HepG2 (cell line): ENCODE data around the gene ABHD1. TPM values are rescaled to one million over a fixed set of nuclear protein-coding genes. Genes with fewer than 3 reads are reported as not detected.

ENCODE experiments used
- AGO1 ChIP-seq: fragments of 200-400 bp; formaldehyde crosslinking; IDR thresholded peaks from 2 replicates; pipeline ENCODE4 v1.6.1; 2017; ENCODE audit warnings: mild to moderate bottlenecking, low read depth, low read length, moderate library complexity; ENCODE audit not compliant: poor library complexity, severe bottlenecking
- CERS6 ChIP-seq: sonication (generic); formaldehyde crosslinking; IDR thresholded peaks from 2 replicates; pipeline ENCODE4 v1.5.0; 2020; ENCODE audit warnings: missing genetic modification reagents
- DNMT3B ChIP-seq: conservative IDR thresholded peaks from 2 replicates; pipeline ENCODE4 v1.6.1; 2016; ENCODE audit warnings: missing biosample characterization, control low read depth
- EEA1 ChIP-seq: sonication (generic); formaldehyde crosslinking; IDR thresholded peaks from 2 replicates; pipeline ENCODE4 v1.5.1; 2020; ENCODE audit warnings: mild to moderate bottlenecking, missing genetic modification reagents, borderline replicate concordance
- RNF2 ChIP-seq: fragments of 450-650 bp; conservative IDR thresholded peaks from 2 replicates; pipeline ENCODE4 v1.6.1; 2016; ENCODE audit warnings: low read depth
- SNAPC4 ChIP-seq: sonication (generic); formaldehyde crosslinking; IDR thresholded peaks from 2 replicates; pipeline ENCODE4 v1.4.0; 2020; ENCODE audit warnings: mild to moderate bottlenecking, missing genetic modification reagents
- SYNCRIP ChIP-seq: fragments of 200-400 bp; formaldehyde crosslinking; IDR thresholded peaks from 2 replicates; pipeline ENCODE4 v1.6.1; 2018; ENCODE audit warnings: mild to moderate bottlenecking, low read depth, low read length; ENCODE audit not compliant: insufficient read depth
- TFDP2 ChIP-seq: sonication (generic); formaldehyde crosslinking; IDR thresholded peaks from 2 replicates; pipeline ENCODE4 v1.4.0; 2020; ENCODE audit warnings: missing genetic modification reagents
- ZBTB33 ChIP-seq: sonication (generic); formaldehyde crosslinking; IDR thresholded peaks from 2 replicates; pipeline ENCODE4 v1.4.0; 2020; ENCODE audit warnings: missing genetic modification reagents
- ZFP82 ChIP-seq: sonication (generic); formaldehyde crosslinking; IDR thresholded peaks from 2 replicates; pipeline ENCODE4 v1.5.1; 2020; ENCODE audit warnings: mild to moderate bottlenecking, missing genetic modification reagents, borderline replicate concordance
- ZNF30 ChIP-seq: sonication (generic); formaldehyde crosslinking; IDR thresholded peaks from 2 replicates; pipeline ENCODE4 v1.5.0; 2020; ENCODE audit warnings: mild to moderate bottlenecking, missing genetic modification reagents
- ZNF333 ChIP-seq: sonication (generic); formaldehyde crosslinking; IDR thresholded peaks from 2 replicates; pipeline ENCODE4 v1.4.0; 2020; ENCODE audit warnings: mild to moderate bottlenecking, missing genetic modification reagents, borderline replicate concordance
- ZNF337 ChIP-seq: sonication (generic); formaldehyde crosslinking; IDR thresholded peaks from 2 replicates; pipeline ENCODE4 v1.5.1; 2020; ENCODE audit warnings: missing genetic modification reagents, low read depth, mild to moderate bottlenecking, borderline replicate concordance
- ZNF362 ChIP-seq: sonication (generic); formaldehyde crosslinking; IDR thresholded peaks from 2 replicates; pipeline ENCODE4 v1.4.0; 2020; ENCODE audit warnings: missing genetic modification reagents, mild to moderate bottlenecking, borderline replicate concordance
- ZNF576 ChIP-seq: sonication (generic); formaldehyde crosslinking; IDR thresholded peaks from 2 replicates; pipeline ENCODE4 v1.4.0; 2020; ENCODE audit warnings: mild to moderate bottlenecking, missing genetic modification reagents
- ZNF703 ChIP-seq: sonication (generic); formaldehyde crosslinking; IDR thresholded peaks from 2 replicates; pipeline ENCODE4 v1.5.1; 2020; ENCODE audit warnings: missing genetic modification reagents, mild to moderate bottlenecking, moderate library complexity, borderline replicate concordance
- ZSCAN20 ChIP-seq: sonication (generic); formaldehyde crosslinking; IDR thresholded peaks from 2 replicates; pipeline ENCODE4 v1.4.0; 2020; ENCODE audit warnings: missing genetic modification reagents, mild to moderate bottlenecking, borderline replicate concordance
- polyA plus RNA-seq, 8 experiments: library from polyadenylated mRNA; depleted of rRNA in 3 of 8; stranded (reverse) in 7 of 8; unstranded in 1 of 8; fragments of >200 nt; fragmentation: Illumina TruSeq in 4 of 8; extraction: Trizol in 4 of 8; gene quantifications; 2 replicates each; pipeline versions ENCODE4 v1.2.1 to v1.2.3, GENCODE V29; 2011 to 2016; ENCODE audit warnings: low read depth in 4 of 8, missing spikeins in 1 of 8, mixed read lengths in 1 of 8; ENCODE audit not compliant: insufficient read depth in 1 of 8
- total RNA-seq, 5 experiments: library from RNA; depleted of rRNA; stranded (reverse); fragments of >200 nt; fragmentation: Illumina TruSeq; extraction: Trizol; gene quantifications; 2 replicates each; pipeline ENCODE4 v1.2.3, GENCODE V29; 2016; ENCODE audit warnings: low read depth in 1 of 5

ABHD1 gene
- total and polyA plus RNA-seq, 2 of the 13 experiments (the other 11 are each of a cell fraction or from before 2014, with no cell fraction given) = 0.04 to 0.81 TPM

- TF ChIP-seq SNAPC4 (CRISPR knock-in tag) = no peak
- 0 out of 2 replicates have a peak, but pooled peaks have one; percentile 27 for TF ChIP-seq ZNF333 (CRISPR knock-in tag)
- no peak for TF ChIP-seq ZNF362 (CRISPR knock-in tag)
- no peak for TF ChIP-seq DNMT3B (CRISPR knock-in tag)
- no peak for TF ChIP-seq TFDP2 (CRISPR knock-in tag)
- no peak for TF ChIP-seq CERS6 (CRISPR knock-in tag)
- TF ChIP-seq ZNF703 = no peak
- TF ChIP-seq ZNF30 (CRISPR knock-in tag) = no peak
- no peak for TF ChIP-seq RNF2
- TF ChIP-seq ZFP82 (CRISPR knock-in tag) = no peak
- no peak for TF ChIP-seq ZSCAN20 (CRISPR knock-in tag)
- peak; percentile 65; the same call in 1 of the 2 replicates for TF ChIP-seq EEA1 (CRISPR knock-in tag)
- peak; percentile 28 for TF ChIP-seq AGO1
- no peak for TF ChIP-seq ZNF576 (CRISPR knock-in tag)
- TF ChIP-seq SYNCRIP = no peak
- no peak for TF ChIP-seq ZNF337
- TF ChIP-seq ZBTB33 (CRISPR knock-in tag) = peak; percentile 46; the same call in 1 of the 2 replicates
These were observed 43.0 kb upstream of the ABHD1 start (continued) for GRCh38 chr2:27080603-27080936.
